ENCODE results near the gene GLRA1.
"Not testable (repeated sequence)": the region's sequence is repeated elsewhere in the genome, so short reads cannot be mapped to it uniquely, and the experiment has no call there.

The GLRA1 gene

GRCh38 chr5:151811593-151812321, 112.9 kb downstream of the GLRA1 start:
- DNase-seq: no peak

GRCh38 chr5:151810897-151811296, 113.8 kb downstream of the GLRA1 start:
- no peak for DNase-seq

GRCh38 chr5:151810449-151810848, 114.2 kb downstream of the GLRA1 start:
- DNase-seq: peak; percentile 53

GRCh38 chr5:151808451-151809169, 116.0 kb downstream of the GLRA1 start:
- no peak for DNase-seq

- no peak for DNase-seq
Observed at GRCh38 chr5:151805414-151806223, 119.0 kb downstream of the GLRA1 start.

- no peak for DNase-seq
Observed at GRCh38 chr5:151800532-151800931, 124.1 kb downstream of the GLRA1 start.

- no peak for DNase-seq
Observed at GRCh38 chr5:151799407-151799806, 125.2 kb downstream of the GLRA1 start.

GRCh38 chr5:151798674-151799073, 126.0 kb downstream of the GLRA1 start:
- no peak for DNase-seq

- DNase-seq: no peak
Observed at GRCh38 chr5:151795426-151795825, 129.2 kb downstream of the GLRA1 start.

- DNase-seq: no peak
Observed at GRCh38 chr5:151793358-151793757, 131.3 kb downstream of the GLRA1 start.

- DNase-seq: no peak
Observed at GRCh38 chr5:151787817-151788216, 136.8 kb downstream of the GLRA1 start.

- DNase-seq: no peak
Observed at GRCh38 chr5:151786468-151786867, 138.2 kb downstream of the GLRA1 start.

- DNase-seq: no peak
Observed at GRCh38 chr5:151784141-151784540, 140.5 kb downstream of the GLRA1 start.

GRCh38 chr5:151783664-151784063, 141.0 kb downstream of the GLRA1 start:
- DNase-seq: not testable (repeated sequence)

GRCh38 chr5:151781201-151781600, 143.4 kb downstream of the GLRA1 start:
- DNase-seq: no peak

- DNase-seq: no peak
Observed at GRCh38 chr5:151780348-151780747, 144.3 kb downstream of the GLRA1 start.

GRCh38 chr5:151779531-151780125, 145.0 kb downstream of the GLRA1 start:
- DNase-seq: no peak

GRCh38 chr5:151775025-151775606, 149.5 kb downstream of the GLRA1 start:
- no peak for DNase-seq

- DNase-seq: peak; percentile 55
Observed at GRCh38 chr5:151773951-151774350, 150.7 kb downstream of the GLRA1 start.

- DNase-seq: no peak
Observed at GRCh38 chr5:151772846-151773561, 151.6 kb downstream of the GLRA1 start.
